NCI-H446 (cell line): ENCODE results near the gene ZDHHC8.

Experiments
- DNase-seq, 2 experiments: peaks; one replicate each; lab custom pipeline; 2025; lab: John Stamatoyannopoulos, UW

ZDHHC8 gene

DNA sequence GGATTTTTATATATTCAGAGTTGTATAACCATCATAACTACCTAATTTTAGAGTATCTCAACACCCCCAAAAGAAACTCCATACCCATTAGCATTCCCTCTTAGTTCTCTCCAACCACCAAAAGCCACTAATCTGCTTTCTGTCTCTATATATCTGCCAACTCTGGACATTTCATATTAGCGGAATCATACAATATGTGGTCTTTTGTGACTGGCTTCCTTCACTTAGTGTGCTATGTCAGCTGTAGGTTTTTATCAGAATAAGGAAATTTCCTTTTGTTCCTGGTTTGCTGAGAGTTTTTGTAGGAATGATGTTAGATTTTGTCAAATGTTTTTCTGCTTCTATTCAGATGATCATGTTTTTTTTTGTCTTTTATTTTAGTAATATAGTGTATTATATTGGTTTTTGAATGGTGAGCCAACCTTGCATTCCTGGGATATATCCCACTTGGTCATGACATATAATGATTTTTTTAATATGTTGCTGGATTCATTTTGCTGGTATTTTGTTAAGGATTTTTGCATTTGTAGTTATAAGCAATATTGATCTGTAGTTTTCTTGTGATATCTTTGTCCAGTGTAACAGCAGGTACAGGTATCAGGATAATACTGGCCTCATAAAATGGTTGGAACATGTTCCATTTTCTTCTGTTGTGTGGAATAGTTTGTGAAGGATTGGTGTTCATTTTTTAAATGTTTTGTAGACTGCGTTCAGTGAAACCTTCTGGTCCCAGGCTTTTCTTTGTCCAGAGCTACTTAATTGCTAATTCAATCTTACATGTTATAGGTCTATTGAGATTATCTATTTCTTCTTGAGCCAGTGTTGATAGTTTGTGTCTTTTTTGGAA lies 34.8 kb upstream of the ZDHHC8 start:
- DNase-seq, result no peak

DNA sequence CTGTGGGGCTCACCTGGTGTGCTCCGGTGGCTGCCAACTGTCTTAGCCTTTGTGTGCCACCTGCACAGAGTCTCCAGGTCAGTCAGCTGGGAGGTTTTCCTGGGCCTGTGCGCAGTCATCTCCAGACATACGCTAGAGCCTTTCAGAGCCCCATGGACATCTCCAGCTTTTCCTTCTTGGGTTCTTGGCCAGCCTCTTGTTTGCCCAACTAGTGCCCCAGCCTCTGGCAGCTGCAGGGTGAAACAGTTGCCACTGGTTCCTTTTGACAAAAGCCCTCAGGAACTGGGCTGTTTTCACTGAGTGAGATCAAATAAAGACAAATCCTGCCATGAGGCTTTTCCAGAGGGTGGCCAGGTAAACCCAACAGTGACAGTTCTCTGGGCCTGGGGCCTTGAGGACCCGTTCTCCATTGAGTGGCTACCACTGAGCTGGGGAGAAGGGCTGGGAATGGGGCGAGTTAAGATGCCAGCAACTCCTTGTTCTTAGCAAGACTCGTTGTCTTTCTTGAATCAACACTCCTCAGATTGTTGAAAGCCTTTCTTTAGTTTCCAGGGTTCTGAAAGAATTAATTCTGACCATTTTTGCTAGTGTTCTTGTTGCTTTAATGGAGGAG lies 32.4 kb upstream of the ZDHHC8 start:
- DNase-seq, result no peak

DNA sequence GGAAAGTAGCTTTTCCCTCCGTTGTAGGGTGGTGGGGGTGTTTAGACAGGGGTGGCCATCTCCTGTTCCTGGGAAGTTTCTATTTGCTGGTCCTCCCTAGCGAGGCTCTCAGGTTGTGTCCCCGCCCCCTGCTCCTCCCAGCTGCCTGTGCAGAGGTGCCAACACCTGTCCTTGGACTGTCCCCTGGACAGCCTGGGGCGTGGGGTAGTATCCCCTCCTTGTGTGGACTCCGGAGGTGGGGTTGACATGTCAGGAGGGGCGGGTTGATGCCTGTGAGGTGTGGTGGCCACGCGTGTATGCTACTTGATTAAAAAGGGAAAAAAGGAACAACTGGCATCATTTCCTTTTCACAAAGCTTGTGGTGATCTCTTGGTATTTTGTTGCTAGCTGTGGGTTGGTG lies 30.0 kb upstream of the ZDHHC8 start:
- no peak for DNase-seq

GRCh38 chr22:20102203-20102780 lies 29.3 kb upstream of the ZDHHC8 start:
- DNase-seq, result no peak

DNA sequence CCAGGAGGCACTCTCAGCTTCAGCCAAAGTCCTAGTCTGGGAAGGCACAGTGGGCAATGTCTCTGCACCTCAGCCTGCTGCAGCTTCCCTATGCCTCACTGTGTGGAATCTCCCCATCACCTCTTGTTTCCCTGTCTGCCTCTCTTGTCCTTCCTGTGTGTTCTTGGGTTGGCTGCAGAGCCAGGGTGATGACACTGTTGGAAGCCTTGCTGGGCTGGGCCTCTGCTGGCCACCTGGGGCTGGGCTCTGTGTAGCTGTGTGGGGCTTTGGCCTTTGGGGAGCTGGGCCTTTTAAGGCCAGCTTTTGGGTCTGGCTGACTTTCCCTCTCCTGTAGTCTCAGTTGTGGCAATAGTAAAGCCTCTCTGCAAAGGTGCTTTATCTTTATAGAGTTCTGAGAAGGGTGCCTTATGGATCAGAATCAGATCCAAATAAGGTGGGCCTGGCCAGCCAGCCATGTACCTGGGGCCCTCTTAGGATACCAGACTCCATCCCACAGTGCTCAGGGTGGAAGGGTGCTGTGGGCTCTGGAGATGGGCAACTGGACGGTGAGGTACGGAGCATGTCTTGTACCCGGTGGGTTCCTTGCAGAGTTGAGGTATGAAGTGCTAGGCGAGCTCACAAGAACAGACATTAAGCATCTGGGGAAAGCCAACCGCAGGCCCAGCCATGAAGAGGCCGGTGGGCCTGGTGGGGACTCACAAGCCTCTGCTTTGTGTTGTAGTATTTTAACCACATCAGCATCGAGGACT lies 26.0 kb upstream of the ZDHHC8 start:
- no peak for DNase-seq

DNA sequence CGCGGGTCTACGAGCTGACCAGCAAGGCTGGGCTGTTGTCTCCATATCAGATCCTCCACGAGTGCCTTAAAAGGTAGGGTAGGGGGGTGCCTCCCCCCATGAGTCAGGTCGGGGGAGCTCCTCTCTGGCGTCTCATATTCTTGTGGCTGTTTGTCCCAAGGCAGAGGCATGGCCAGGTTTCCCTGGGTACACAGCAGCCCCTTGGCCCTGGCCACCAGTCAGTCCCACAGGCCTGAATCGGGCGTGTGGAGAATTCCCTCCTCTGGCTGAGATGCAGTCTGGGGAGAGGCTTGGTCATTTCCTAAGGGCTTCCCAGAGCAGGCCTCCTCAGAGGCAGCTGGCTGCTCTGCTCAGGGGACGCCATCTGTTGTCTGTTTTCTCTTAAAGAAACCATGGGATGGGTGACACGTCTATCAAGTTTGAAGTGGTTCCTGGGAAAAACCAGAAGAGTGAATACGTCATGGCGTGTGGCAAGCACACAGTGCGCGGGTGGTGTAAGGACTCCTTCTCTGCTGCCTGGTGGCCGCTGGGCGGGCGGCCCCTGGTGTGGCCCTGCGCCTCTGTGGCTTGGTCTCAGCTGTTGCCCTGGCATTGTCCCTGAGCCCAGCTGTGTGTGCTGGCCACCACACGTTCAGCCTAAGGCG lies 25.3 kb upstream of the ZDHHC8 start:
- DNase-seq, result no peak

GRCh38 chr22:20106849-20107237 lies 24.8 kb upstream of the ZDHHC8 start:
- DNase-seq, result no peak

DNA sequence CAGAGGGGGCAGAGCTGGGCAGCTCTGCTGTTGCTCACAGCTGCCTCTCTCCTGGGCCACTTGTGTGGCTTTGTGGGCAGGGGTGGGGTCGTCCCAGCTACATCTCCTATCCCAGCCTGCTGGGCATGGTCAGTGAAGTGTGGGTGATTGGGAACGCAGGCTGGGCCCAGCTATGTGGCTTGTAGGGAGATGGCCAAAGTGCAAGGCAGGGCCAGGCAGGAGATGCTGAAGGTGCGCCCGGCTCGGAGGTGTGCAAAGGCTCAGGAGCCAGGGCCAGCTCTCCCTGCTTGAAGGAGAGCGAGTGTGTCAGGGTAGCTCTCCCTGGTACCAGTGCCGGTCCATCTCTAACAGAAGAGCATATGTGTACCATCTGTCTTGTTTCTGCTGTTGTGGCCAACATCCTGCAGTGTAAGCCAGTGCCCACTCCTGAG lies 24.1 kb upstream of the ZDHHC8 start:
- DNase-seq, result no peak

- no peak for DNase-seq
Measured at GRCh38 chr22:20107951-20108756, 23.4 kb upstream of the ZDHHC8 start.

GRCh38 chr22:20108757-20109230 lies 22.8 kb upstream of the ZDHHC8 start:
- no peak for DNase-seq

- DNase-seq, result no peak
Measured at GRCh38 chr22:20109411-20110358, 21.9 kb upstream of the ZDHHC8 start.

DNA sequence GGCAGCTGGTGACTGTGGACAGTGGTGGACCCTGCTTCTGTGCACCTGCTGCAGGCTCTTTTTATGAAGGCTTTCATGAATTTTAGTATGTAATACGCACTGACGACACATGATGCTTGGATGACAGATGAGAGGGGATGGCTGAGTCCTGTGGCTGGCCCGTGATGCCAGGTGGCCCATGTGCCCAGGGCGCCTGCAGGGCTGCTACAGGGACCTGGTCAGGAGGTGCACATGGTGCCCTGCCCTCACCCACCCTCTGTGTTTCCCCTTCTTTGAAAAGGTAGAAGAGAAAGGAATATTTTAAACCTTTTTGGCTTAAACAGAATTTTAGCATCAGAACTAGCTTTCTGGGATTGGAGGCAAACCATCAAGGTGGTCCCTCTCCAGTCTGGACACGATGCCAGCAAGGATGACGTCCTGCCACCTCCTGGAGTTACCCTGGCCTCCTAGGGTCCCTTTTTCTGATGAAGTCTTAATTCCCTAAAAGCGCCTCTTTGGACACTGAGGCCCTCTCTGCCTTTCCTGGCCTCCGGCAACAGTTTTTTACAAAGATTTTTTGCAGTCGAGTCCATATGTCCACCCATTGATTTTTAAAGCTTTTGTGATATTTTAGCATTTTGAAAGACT lies 21.1 kb upstream of the ZDHHC8 start:
- no peak for DNase-seq

- no peak for DNase-seq
Measured at GRCh38 chr22:20111045-20111688, 20.4 kb upstream of the ZDHHC8 start.

DNA sequence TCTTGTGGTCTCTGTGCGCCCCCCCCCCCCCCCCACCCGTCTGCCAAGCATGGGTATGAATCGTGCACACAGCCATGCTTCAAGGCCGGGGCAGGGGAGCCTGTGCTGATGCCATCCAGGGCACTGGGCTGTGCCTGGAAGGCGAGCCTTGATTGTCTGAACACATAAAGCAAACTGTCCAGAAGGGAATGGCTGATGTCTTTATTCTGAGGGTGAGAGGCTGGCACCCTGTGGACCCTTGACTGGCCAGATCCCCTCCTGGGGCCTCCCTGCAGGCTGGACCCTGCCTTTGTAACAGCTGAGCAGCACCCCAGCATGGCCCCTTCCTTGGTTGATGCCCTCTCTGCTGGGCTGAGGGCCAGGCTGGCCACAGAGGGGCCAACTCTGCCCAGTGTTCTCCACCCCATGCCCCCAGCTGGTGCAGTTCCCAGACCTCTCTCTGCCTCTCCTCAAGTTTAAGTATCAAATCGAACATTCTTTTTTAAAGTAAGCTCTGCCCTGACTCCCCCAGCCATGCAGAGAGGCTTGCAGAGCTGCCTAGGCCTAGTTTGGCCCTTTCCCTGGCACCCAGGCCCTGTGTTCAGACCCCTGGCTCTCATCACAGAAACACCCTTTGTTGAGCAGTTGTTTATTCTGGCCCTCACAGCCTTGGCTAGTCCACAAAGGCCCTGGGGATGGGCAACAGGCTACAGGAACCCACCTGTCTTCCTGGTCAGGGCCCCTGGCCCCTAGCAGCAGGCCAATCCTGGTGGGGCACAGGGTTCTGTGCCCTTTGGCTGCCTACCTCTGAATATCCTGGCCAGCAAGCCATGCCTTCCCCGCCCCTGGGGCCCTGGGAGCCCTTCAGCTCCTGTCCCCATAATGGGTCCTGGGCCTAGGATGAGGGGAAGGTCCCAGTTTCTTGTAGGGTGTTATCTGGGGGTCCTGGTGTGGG lies 19.6 kb upstream of the ZDHHC8 start:
- DNase-seq, result no peak

DNA sequence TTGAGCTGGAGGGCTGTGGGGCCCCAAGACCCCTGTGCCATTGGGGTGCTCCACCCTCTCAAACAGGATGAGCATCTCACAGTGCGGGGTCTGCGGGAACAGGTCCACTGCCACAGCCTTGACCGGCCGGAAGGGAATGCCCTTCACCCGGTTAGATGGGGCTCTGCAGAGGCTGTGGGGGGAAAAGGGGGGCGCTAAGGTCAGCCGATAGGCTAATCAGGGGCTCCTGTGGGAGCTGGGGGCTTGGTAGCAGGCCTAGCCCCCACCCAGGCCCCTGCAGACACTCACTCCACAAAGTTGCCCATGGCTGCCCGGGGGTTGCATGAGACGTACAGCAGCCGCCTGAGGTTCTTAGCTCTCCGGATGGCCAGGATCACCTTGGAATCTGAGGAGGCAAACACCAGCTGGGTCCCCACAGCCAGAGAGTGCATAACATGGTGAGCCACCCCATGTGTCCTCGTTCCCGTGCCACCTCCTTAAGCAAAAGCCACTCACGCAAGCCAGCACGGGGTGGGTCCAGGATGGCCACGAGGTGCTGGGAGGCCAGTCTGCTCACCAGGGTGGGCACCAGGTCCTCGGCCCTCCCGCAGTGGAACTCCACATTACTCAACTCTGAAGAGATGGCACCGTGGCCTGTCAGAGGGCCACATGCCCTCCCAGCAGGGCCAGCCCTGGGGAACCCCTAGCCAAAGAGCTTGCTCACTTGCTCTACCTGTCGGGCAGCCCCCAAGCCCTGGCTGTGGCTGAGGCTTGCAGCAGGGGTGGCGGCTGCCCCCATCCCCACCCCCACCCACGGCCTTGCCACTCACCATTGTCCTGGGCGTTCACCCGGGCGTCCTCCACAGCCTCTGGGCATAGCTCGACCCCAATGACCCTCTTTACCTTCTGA lies 18.7 kb upstream of the ZDHHC8 start:
- DNase-seq, result no peak

DNA sequence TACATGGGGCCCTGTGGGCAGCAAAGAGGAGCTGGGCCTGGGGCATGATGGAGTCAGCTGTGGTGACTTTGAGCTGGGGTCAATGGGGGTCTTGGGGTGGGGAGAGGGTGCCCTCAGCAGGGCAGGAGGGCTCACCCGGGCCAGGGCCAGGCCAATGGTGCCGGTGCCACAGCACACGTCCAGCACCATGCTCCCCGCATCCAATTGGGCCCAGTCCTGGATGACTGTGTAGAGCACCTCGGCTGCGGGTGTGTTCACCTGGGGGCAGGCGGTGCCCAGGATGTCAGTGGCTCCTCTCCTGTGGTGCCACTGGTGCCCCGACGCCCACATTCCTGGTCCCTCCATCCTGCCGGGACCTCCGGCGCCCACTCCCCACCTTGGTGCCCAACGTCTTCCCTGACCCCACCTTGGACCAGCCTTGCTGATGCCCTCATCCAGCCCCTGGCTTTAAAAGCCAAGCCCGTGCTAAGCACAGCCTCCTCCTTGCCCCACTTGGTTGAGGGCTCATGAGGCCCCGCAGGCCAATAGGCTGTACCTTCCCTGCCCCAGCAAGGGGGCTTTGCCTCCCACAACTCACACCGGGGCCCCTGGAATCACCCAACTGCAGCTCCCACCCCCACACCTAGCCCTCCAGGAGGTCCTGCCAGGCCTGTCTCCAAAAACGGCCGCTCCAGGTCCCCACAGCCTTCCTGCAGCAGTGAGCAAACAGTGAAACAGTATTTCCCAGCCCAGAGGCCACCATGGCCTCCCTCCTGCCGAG lies 17.9 kb upstream of the ZDHHC8 start:
- no peak for DNase-seq
